ENCODE results near the gene CYP2A7. TPM values are rescaled to one million over a fixed set of nuclear protein-coding genes. Genes with fewer than 3 reads are reported as not detected.
"Not testable (repeated sequence)": the region's sequence is repeated elsewhere in the genome, so short reads cannot be mapped to it uniquely, and the experiment has no call there.

Gene CYP2A7
- polyA plus RNA-seq, 3 donors from 2014 or later = not detected

GRCh38 chr19:40846722-40847121 is 35.3 kb downstream of the CYP2A7 start:
- Mint-ChIP-seq H3K27ac (peak overlapping the region in 3 of 6 donors; percentile 37 to 89 (median 53)), H3K27me3 (ENCODE audit: low read depth in 3 of 3) (peaks cover 18 to 45% (median 24%) of the 10 kb centered on the region in 3 donors), H3K4me1 (peaks cover 31 to 48% of the 10 kb centered on the region in 2 donors)
- H3K9me3 Mint-ChIP-seq, H3K4me3 Mint-ChIP-seq, DNase-seq, H3K36me3 Mint-ChIP-seq: not testable (repeated sequence)

GRCh38 chr19:40843653-40844052 is 38.4 kb downstream of the CYP2A7 start:
- H3K9me3 Mint-ChIP-seq, H3K36me3 Mint-ChIP-seq: not testable (repeated sequence)
- Mint-ChIP-seq H3K4me1 (peaks cover 25 to 40% of the 10 kb centered on the region in 2 donors), H3K27ac (peak overlapping the region; percentile 78 to 99 (median 94)), H3K27me3 (ENCODE audit: low read depth in 3 of 3) (peaks cover 8 to 26% (median 15%) of the 10 kb centered on the region in 3 donors), H3K4me3 (peak overlapping the region; percentile 61 to 92 (median 77))
- peak; percentile 78 to 83 (median 80) for DNase-seq

- not testable (repeated sequence) for DNase-seq, H3K9me3 Mint-ChIP-seq, H3K36me3 Mint-ChIP-seq
- H3K27me3 Mint-ChIP-seq (ENCODE audit: low read depth in 3 of 3) = peaks cover 5 to 22% (median 12%) of the 10 kb centered on the region in 3 donors
- peak overlapping the region; percentile 78 to 99 (median 94) for H3K27ac Mint-ChIP-seq
- H3K4me1 Mint-ChIP-seq = peaks cover 24 to 36% of the 10 kb centered on the region in 2 donors
- H3K4me3 Mint-ChIP-seq = peak overlapping the region; percentile 55 to 92 (median 77)
Measured at GRCh38 chr19:40842997-40843652, 38.9 kb downstream of the CYP2A7 start.

GRCh38 chr19:40842012-40842411 is 40.0 kb downstream of the CYP2A7 start:
- peaks cover 2 to 13% (median 2%) of the 10 kb centered on the region in 3 donors for H3K27me3 Mint-ChIP-seq (ENCODE audit: low read depth in 3 of 3)
- DNase-seq, H3K36me3 Mint-ChIP-seq, H3K4me3 Mint-ChIP-seq, H3K9me3 Mint-ChIP-seq: not testable (repeated sequence)
- H3K4me1 Mint-ChIP-seq = peaks cover 17 to 29% of the 10 kb centered on the region in 2 donors
- peak overlapping the region in 3 of 6 donors; percentile 66 to 77 (median 74) for H3K27ac Mint-ChIP-seq

- H3K27me3 Mint-ChIP-seq (ENCODE audit: low read depth in 3 of 3); DNase-seq; H3K36me3 Mint-ChIP-seq; H3K9me3 Mint-ChIP-seq; H3K4me3 Mint-ChIP-seq: not testable (repeated sequence)
- peak overlapping the region in 1 of 6 donors; percentile 36 for H3K27ac Mint-ChIP-seq
- peaks cover 11 to 13% of the 10 kb centered on the region in 2 donors for H3K4me1 Mint-ChIP-seq
Measured at GRCh38 chr19:40838477-40838876, 43.6 kb downstream of the CYP2A7 start.

- H3K9me3 Mint-ChIP-seq = no peaks in the 10 kb centered on the region
- peaks cover 0 to 1% (median 0%) of the 10 kb centered on the region in 3 donors for H3K27me3 Mint-ChIP-seq (ENCODE audit: low read depth in 3 of 3)
- H3K4me1 Mint-ChIP-seq = peaks cover 17 to 22% of the 10 kb centered on the region in 2 donors
- H3K36me3 Mint-ChIP-seq = peaks cover 0 to 4% (median 0%) of the 10 kb centered on the region in 3 donors
- no peak overlapping the region for H3K27ac Mint-ChIP-seq
- DNase-seq = no peak
- no peak overlapping the region for H3K4me3 Mint-ChIP-seq
Measured at GRCh38 chr19:40836754-40837429, 45.1 kb downstream of the CYP2A7 start.

- H3K27me3 Mint-ChIP-seq (ENCODE audit: low read depth in 3 of 3); H3K9me3 Mint-ChIP-seq; H3K36me3 Mint-ChIP-seq; DNase-seq: not testable (repeated sequence)
- Mint-ChIP-seq H3K27ac (peak overlapping the region; percentile 74 to 98 (median 88)), H3K4me3 (peak overlapping the region in 4 of 5 donors; percentile 14 to 61 (median 55)), H3K4me1 (peaks cover 23 to 33% of the 10 kb centered on the region in 2 donors)
Measured at GRCh38 chr19:40833728-40834533, 48.1 kb downstream of the CYP2A7 start.

- H3K4me1 Mint-ChIP-seq = peaks cover 37 to 46% of the 10 kb centered on the region in 2 donors
- H3K27me3 Mint-ChIP-seq (ENCODE audit: low read depth in 3 of 3); DNase-seq; H3K9me3 Mint-ChIP-seq; H3K4me3 Mint-ChIP-seq; H3K36me3 Mint-ChIP-seq: not testable (repeated sequence)
- H3K27ac Mint-ChIP-seq = peak overlapping the region; percentile 29 to 99 (median 88)
Measured at GRCh38 chr19:40832431-40832790, 49.6 kb downstream of the CYP2A7 start.

GRCh38 chr19:40831502-40832430 is 50.3 kb downstream of the CYP2A7 start:
- Mint-ChIP-seq H3K4me1 (peaks cover 44 to 52% of the 10 kb centered on the region in 2 donors), H3K36me3 (peaks cover 0 to 8% (median 4%) of the 10 kb centered on the region in 3 donors), H3K27me3 (ENCODE audit: low read depth in 3 of 3) (peaks cover 8 to 16% (median 11%) of the 10 kb centered on the region in 3 donors), H3K4me3 (no peak overlapping the region), H3K27ac (peak overlapping the region; percentile 39 to 99 (median 86)), H3K9me3 (no peaks in the 10 kb centered on the region)
- DNase-seq = no peak

GRCh38 chr19:40830741-40831140 is 51.3 kb downstream of the CYP2A7 start:
- DNase-seq = not testable (repeated sequence)

GRCh38 chr19:40829205-40829604 is 52.8 kb downstream of the CYP2A7 start:
- H3K27ac Mint-ChIP-seq = peak overlapping the region; percentile 74 to 99 (median 92)
- DNase-seq = no peak
- H3K4me3 Mint-ChIP-seq = peak overlapping the region in 1 of 5 donors; percentile 46
- peaks cover 0 to 5% (median 4%) of the 10 kb centered on the region in 3 donors for H3K36me3 Mint-ChIP-seq
- peaks cover 14 to 22% (median 17%) of the 10 kb centered on the region in 3 donors for H3K27me3 Mint-ChIP-seq (ENCODE audit: low read depth in 3 of 3)
- peaks cover 65 to 72% of the 10 kb centered on the region in 2 donors for H3K4me1 Mint-ChIP-seq
- H3K9me3 Mint-ChIP-seq = no peaks in the 10 kb centered on the region

More at GRCh38 chr19:40830741-40831140, 51.3 kb downstream of the CYP2A7 start:
- H3K9me3 Mint-ChIP-seq, H3K36me3 Mint-ChIP-seq, H3K4me3 Mint-ChIP-seq: not testable (repeated sequence)
- H3K4me1 Mint-ChIP-seq = peaks cover 54 to 60% of the 10 kb centered on the region in 2 donors
- H3K27me3 Mint-ChIP-seq (ENCODE audit: low read depth in 3 of 3) = peaks cover 14 to 20% (median 15%) of the 10 kb centered on the region in 3 donors
- peak overlapping the region in 5 of 6 donors; percentile 77 to 99 (median 98) for H3K27ac Mint-ChIP-seq

- H3K27ac Mint-ChIP-seq = peak overlapping the region; percentile 93 to 99 (median 98)
Measured at GRCh38 chr19:40827386-40828247, 54.4 kb downstream of the CYP2A7 start.

More at GRCh38 chr19:40827386-40828247, 54.4 kb downstream of the CYP2A7 start:
- no peaks in the 10 kb centered on the region for H3K9me3 Mint-ChIP-seq
- DNase-seq = no peak
- peaks cover 16 to 22% (median 17%) of the 10 kb centered on the region in 3 donors for H3K27me3 Mint-ChIP-seq (ENCODE audit: low read depth in 3 of 3)
- H3K36me3 Mint-ChIP-seq = peaks cover 0 to 5% (median 4%) of the 10 kb centered on the region in 3 donors
- peak overlapping the region; percentile 67 to 78 (median 71) for H3K4me3 Mint-ChIP-seq
- peaks cover 63 to 73% of the 10 kb centered on the region in 2 donors for H3K4me1 Mint-ChIP-seq
